Activated CD8-positive, alpha-beta memory T cell treated with anti-CD3 and anti-CD28 coated beads for 36 hours (primary cell): ENCODE data around the gene GARIN5B. TPM values are rescaled to one million over a fixed set of nuclear protein-coding genes. Genes with fewer than 3 reads are reported as not detected.

Experiments
- CTCF ChIA-PET: fragments of 350-600 bp; sonication (Branson Sonifier 250); formaldehyde crosslinking; loops from one replicate; lab custom pipeline; 2021; ENCODE audit warnings: antibody characterized with exemption; lab: Charles Lee
- POLR2A ChIA-PET: fragments of 350-600 bp; sonication (Branson Sonifier 250); formaldehyde crosslinking; loops from one replicate; lab custom pipeline; 2021; ENCODE audit warnings: antibody characterized with exemption; lab: Charles Lee
- total RNA-seq, 2 experiments: library from RNA; stranded (reverse); gene quantifications; one replicate each; pipeline ENCODE4 v1.2.3, GENCODE V29; 2021

GARIN5B gene
- total RNA-seq, 2 experiments from 2014 or later: not detected

DNA sequence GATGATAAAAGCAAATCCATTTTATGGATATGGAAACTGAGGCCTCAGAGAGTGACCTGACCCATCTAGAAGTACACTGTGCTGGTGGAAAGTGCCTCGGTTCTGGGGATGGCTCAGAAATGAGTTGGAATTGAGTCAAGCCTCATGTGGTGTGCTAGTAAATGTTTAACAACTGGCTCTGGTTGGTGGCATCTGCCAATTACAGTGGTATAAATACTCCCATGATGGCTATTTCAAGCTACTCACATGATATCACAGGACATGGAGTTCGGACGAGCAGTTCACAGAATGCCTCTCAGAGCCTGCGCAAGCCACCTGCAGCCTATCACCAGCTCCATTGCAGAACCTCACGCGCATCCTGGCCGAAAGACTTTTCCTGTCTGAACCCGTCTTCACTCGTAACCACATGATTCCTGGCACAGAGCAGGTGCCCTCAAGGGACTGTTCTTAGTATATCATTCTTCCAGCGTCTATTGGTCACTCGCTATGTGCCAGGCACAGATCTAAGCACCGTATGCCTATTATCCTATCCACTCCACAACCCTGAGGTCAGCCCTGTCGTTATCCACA is 47.0 kb downstream of the GARIN5B start:
- CTCF ChIA-PET: interaction anchor here (1.9 kb wide), 1 partner anchor 14 kb away, joined by 7 read pairs; no protein-coding TSS in a partner anchor
- POLR2A ChIA-PET: no interaction called here

DNA sequence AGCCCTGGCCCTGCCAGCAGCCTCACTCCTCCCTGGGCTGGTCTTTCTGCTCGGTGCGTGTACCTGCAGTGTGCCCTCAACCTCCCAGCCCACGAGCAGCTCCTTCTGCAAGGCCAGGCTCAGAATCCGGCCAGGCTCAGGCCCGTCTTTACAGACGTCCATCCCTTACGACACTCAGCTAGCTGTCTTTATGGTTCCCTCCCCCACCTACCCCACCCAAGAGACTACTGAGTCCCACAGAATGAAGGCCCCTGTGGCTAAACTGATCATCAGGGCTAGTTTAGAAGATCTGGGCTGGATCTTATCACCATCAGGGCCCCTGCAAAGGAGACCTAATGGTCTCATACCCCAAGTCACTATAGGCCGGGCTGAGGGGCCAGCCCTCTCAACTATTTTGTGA is 48.7 kb downstream of the GARIN5B start:
- ChIA-PET CTCF (no interaction called here), POLR2A (no interaction called here)

DNA sequence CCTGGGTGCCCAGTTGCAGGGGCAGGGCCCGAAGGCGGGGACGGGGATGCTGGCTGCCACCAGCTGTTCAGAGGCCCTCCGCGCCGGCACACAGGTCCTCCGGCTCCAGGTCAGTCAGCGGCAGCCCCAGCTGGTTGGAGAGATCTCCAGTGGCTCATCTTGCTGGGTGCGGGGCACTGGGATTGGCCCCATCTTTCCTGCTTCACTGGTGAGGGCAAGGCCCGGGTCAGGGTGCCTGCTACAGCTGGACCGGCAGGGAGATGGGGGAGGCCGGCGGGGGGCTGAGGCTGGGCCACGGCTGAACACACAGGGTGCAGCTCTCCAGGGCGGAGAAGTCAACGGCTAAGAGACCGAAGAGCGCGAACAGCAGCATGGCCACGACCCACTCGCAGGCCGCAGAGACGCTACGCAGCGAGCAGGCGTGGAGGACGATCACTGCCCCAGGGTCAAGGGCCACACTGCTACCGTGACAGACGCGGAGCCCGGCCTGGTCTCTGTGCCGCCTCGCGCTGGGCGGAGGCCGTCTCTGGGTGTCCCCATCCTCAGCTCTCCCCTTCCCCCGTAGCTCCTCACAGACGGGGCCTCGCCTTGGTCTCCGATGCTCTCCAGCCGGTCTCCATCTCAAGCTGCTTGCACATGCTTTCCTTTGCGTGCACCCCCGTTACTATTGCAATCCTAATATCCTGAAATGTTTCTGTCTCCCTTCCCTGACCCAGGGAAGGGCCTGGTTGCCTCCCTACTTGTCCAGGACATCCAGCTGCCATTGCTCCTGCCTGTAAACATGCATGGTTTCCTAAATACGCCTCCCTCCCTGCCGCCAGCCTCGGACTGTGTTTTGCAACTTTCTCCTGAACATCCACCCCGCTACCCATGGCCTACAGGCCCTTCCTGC is 50.2 kb downstream of the GARIN5B start:
- CTCF ChIA-PET: interaction anchor here (1.3 to 2.1 kb wide), 2 partner anchors 11 to 13 kb away, joined by 3 to 7 read pairs; no protein-coding TSS in a partner anchor
- POLR2A ChIA-PET: no interaction called here

DNA sequence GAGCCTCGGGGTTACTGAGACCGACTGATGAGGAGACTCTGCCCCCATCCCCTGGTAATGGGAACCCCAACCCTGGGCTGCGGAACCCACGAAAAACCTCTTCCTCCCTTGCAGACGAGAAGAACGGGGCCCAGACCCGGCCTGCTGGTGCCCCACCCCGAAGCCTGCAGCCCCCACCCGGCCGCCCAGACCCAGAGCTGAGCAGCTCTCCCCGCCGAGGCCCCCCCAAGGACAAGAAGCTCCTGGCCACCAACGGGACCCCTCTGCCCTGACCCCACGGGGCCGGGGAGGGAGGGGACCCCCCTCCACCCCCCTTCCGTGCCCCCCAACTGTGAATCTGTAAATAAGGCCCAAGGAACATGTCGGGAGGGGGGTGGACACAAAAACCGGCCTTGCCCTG is 51.3 kb downstream of the GARIN5B start:
- POLR2A ChIA-PET: no interaction called here

DNA sequence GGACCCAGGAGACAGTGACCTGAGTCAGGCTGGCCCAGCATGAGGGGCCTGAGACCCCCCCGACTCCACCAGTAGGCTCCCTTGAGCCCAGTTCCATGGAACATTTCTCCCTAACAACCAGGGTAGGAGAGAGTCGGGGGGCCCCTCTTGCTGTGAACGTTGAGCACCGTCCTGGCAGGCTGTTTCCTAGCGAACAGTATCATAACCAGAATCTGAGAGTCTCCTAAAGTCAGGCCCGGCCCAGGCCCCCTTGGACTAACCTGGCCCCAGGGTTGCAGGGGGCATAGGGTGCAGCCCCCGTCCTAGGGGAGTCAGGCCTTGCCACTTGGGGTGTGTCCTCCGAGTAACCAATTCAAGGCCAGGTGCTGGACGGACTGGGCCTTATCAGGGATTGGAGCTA is 51.7 kb downstream of the GARIN5B start:
- CTCF ChIA-PET: interaction anchor here (0.8 kb wide), 1 partner anchor 21 kb away, joined by 3 read pairs; no protein-coding TSS in a partner anchor
- POLR2A ChIA-PET: no interaction called here

More for the DNA sequence above, 51.3 kb downstream of the GARIN5B start:
- CTCF ChIA-PET: interaction anchor here (0.8 kb wide), 1 partner anchor 21 kb away, joined by 3 read pairs; no protein-coding TSS in a partner anchor

DNA sequence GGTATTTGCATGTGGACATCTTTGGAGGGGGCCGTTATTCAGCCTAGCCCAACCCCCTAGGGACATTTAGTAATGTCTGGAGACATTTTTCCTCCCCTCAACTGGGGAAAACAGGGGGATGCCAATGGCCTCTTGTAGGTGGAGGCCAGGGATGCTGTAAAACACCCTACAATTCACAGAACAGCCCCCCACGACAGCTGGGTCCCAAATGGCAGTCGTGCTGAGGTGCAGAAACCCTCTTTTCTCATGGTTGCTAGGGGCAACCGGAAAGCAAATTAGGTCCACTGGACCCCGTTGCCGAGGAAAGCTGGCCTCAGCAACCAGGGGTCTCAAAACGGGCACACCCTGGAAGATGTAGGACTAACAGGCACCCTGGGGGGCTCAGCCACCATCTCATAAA is 52.6 kb downstream of the GARIN5B start:
- POLR2A ChIA-PET: no interaction called here
- CTCF ChIA-PET: interaction anchor here (0.9 to 1.4 kb wide), 2 partner anchors 9 to 14 kb away, joined by 3 read pairs; no protein-coding TSS in a partner anchor

DNA sequence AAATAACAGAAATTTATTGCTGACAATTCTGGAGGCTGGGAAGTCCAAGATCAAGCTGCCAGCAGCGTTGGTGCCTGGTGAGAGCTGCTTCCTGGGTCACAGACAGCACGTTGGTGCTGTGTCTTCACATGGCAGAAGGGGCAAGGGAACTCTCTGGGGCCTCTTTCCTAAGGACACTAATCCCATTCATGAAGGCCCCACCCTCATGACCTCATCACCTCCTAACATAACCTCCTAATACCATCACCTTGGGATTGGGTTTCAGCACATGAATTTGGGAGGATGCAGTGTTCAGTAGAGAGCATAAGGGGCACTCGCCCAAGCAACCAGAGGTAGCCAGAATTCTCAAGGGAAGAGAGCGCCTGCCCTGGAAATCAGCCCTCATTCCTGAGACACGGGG is 53.6 kb downstream of the GARIN5B start:
- ChIA-PET POLR2A (no interaction called here), CTCF (interaction anchor here (1.4 kb wide), 1 partner anchor 8 kb away, joined by 3 read pairs; no protein-coding TSS in a partner anchor)

DNA sequence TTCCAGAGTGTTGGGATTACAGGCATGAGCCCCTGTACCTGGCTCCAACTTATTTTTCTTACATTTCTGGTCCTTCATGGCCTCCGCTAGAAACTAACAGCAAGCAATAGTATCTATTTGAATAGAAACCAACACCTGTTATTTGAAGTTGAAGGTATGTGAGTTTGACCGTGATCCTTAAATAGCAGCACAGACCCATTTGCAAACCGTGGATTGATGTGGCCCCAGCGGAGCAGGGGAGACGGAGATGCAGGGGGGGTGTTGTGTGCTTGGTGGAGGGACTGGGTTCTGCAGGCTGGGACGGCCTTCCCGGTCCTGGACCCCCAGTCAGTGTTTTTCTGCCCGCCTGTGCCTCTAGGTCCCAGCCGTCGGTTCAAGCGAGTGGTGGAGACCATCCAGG is 54.8 kb downstream of the GARIN5B start:
- ChIA-PET POLR2A (no interaction called here), CTCF (no interaction called here)

DNA sequence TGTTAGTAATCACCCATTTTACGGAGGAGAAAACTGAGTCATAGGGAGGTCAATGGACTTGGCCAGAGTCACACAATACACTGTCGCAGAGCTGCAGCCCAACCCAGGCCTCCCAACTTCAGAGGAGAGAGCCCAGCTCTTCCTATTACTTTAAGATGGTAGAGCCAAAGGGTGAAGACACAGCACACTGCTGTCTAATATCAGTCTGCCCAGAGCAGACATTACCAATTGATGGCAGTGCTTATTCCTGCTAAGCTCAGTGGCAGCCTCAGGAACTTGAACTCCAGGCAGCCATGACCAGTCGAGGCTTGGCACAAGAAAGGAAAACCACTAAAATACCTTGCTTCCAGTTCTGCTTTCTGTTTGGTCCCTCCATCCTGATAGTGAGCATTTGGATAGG is 56.3 kb downstream of the GARIN5B start:
- POLR2A ChIA-PET: no interaction called here
- CTCF ChIA-PET: no interaction called here

DNA sequence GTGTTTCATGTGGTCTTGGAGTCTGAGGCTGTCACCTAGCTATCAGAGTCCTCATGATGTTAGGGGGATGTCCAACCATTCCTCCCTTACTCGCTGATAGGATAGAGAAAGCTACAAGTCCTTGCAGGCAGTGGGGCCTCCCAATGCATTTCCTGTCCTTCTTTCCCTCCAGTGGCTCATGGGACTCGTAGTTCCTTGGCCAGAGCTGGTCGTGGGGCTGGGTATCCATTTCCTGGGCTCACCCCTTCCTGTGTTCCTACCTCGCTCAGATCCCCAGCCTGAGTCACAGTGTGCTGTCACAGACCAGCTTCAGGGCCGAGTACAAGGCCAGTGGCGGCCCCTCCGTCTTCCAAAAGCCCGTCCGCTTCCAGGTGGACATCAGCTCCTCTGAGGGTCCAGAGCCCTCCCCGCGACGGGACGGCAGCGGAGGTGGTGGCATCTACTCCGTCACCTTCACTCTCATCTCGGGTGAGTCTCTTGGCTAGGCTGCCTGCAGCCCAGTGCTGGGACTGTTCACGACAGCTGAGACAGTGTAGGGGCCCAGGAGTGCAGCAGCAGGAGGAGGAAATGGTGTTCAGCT is 57.0 kb downstream of the GARIN5B start:
- POLR2A ChIA-PET: no interaction called here
- CTCF ChIA-PET: no interaction called here

DNA sequence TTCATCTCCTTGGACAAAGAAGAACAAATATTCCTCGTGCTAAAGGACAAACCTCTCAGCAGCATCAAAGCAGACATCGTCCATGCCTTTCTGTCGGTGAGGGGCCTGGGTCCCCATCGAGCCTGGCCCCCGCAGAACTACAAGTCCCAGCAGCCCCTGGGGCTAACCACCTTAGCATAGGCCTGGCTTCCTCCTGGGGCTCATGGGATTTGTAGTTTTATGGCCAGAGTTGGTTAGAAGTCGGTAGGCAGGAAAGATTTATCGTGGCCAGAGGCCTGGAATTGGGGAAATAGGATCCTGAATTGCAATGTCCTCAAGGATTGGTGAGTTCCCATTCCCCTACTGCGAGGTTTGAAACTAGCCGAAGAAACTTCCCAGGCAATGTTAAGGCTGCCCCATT is 57.6 kb downstream of the GARIN5B start:
- ChIA-PET POLR2A (no interaction called here), CTCF (no interaction called here)

DNA sequence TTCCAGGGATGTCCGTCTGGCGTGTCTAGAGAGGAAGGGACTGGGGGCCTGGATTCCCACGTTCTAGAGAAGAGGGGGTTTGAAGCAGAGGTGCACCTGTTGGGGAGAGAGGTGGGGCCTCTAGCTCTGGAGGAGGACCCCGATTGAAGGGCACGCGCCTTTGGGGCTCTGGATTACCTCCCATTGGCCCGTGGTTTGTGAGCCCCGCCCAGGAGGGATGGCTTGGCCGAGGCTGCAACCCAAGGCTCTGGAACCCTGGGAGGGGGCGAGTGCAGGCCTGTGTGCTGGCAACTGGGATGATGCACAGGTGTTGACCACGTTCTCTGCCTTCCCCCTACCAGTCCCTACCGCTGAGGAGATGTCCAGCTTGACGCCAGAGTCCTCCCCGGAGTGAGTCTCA is 58.1 kb downstream of the GARIN5B start:
- CTCF ChIA-PET: no interaction called here
- POLR2A ChIA-PET: no interaction called here

Other genes with a start within 250 kb of the GARIN5B start
- gene PPP1R12C, start 245.6 kb downstream of the GARIN5B start, total RNA-seq: 10 to 100 TPM; 87.4 to 89.7 TPM
- gene TNNT1, start 214.1 kb downstream of the GARIN5B start, total RNA-seq: not detected
- gene TNNI3, start 205.5 kb downstream of the GARIN5B start, total RNA-seq: not detected
- not detected for gene DNAAF3, start 196.6 kb downstream of the GARIN5B start, total RNA-seq
- gene SYT5, start 183.0 kb downstream of the GARIN5B start, total RNA-seq: not detected
- gene PTPRH, start 153.8 kb downstream of the GARIN5B start, total RNA-seq: not detected
- 1 to 10 TPM; 6.5 to 7.6 TPM for gene TMEM86B, start 134.5 kb downstream of the GARIN5B start, total RNA-seq
- gene PPP6R1, start 104.2 kb downstream of the GARIN5B start, total RNA-seq: 100 to 1,000 TPM; 226 to 230 TPM
- 10 to 100 TPM; 74.4 to 79.6 TPM for gene HSPBP1, start 83.2 kb downstream of the GARIN5B start, total RNA-seq
- 1 to 10 TPM; 4.8 to 5.7 TPM for gene BRSK1, start 79.3 kb downstream of the GARIN5B start, total RNA-seq
- under 1 TPM in 1 of 2 experiments, not detected in 1; 0.31 TPM for gene TMEM150B, start 37.9 kb downstream of the GARIN5B start, total RNA-seq
- gene KMT5C, start 23.4 kb downstream of the GARIN5B start, total RNA-seq: 10 to 100 TPM; 17.4 to 18.1 TPM
- not detected for gene COX6B2, start 8.5 kb downstream of the GARIN5B start, total RNA-seq
- gene IL11, start 7.2 kb upstream of the GARIN5B start, total RNA-seq: under 1 TPM; 0.08 to 0.21 TPM
- gene TMEM190, start 13.6 kb upstream of the GARIN5B start, total RNA-seq: not detected
- 10 to 100 TPM; 11.3 to 12.1 TPM for gene TMEM238, start 21.0 kb upstream of the GARIN5B start, total RNA-seq
- 1,000 to 10,000 TPM; 2,223 to 2,277 TPM for gene RPL28, start 22.7 kb upstream of the GARIN5B start, total RNA-seq
- gene UBE2S, start 44.5 kb upstream of the GARIN5B start, total RNA-seq: 100 to 1,000 TPM; 296 to 311 TPM
- gene SHISA7, start 80.0 kb upstream of the GARIN5B start, total RNA-seq: not detected
- 10 to 100 TPM; 34.4 to 36.6 TPM for gene ISOC2, start 98.4 kb upstream of the GARIN5B start, total RNA-seq
- not detected for gene C19orf85, start 101.5 kb upstream of the GARIN5B start, total RNA-seq
- gene ZNF628, start 113.4 kb upstream of the GARIN5B start, total RNA-seq: 1 to 10 TPM; 6.4 to 7.4 TPM
- 10 to 100 TPM; 32.7 to 33.1 TPM for gene NAT14, start 121.9 kb upstream of the GARIN5B start, total RNA-seq
- under 1 TPM; 0.63 to 0.99 TPM for gene SSC5D, start 125.2 kb upstream of the GARIN5B start, total RNA-seq
- gene SBK2, start 173.9 kb upstream of the GARIN5B start, total RNA-seq: not detected
- not detected for gene SBK3, start 182.3 kb upstream of the GARIN5B start, total RNA-seq
- 1 to 10 TPM; 6.9 to 7.5 TPM for gene ZNF579, start 217.6 kb upstream of the GARIN5B start, total RNA-seq
- gene FIZ1, start 236.3 kb upstream of the GARIN5B start, total RNA-seq: 10 to 100 TPM; 17.4 to 17.8 TPM
- 10 to 100 TPM; 11.9 to 13.2 TPM for gene ZNF524, start 237.0 kb upstream of the GARIN5B start, total RNA-seq
- gene ZNF865, start 242.4 kb upstream of the GARIN5B start, total RNA-seq: 10 to 100 TPM; 11.8 to 12.0 TPM